Liver (tissue), 9 donors: Measurements from ENCODE around the gene ITCH. TPM values are rescaled to one million over a fixed set of nuclear protein-coding genes. Genes with fewer than 3 reads are reported as not detected.

ENCODE experiments used
- DNase-seq: peaks from one replicate; pipeline ENCODE4 v3.0.0-alpha.2; 2017; ENCODE audit warnings: low spot score
- H3K27ac ChIP-seq, 2 donors: one replicate each; pipeline ENCODE4 v1.7.0; 2013; ENCODE audit warnings: inconsistent platforms in 2 of 2, low read length in 2 of 2, control low read depth in 1 of 2, low read depth in 1 of 2, mild to moderate bottlenecking in 1 of 2
- H3K27me3 ChIP-seq, 4 donors: one replicate each; pipeline versions ENCODE4 v1.6.1 to v1.7.0; 2013; ENCODE audit warnings: low read length in 3 of 4, inconsistent platforms in 1 of 4, mild to moderate bottlenecking in 1 of 4, moderate library complexity in 1 of 4; ENCODE audit not compliant: control insufficient read depth in 4 of 4, insufficient read depth in 4 of 4
- H3K36me3 ChIP-seq, 4 donors: one replicate each; pipeline versions ENCODE4 v1.6.1 to v1.7.0; 2013; ENCODE audit warnings: low read length in 3 of 4, mild to moderate bottlenecking in 3 of 4, low read depth in 1 of 4, moderate library complexity in 1 of 4; ENCODE audit not compliant: control insufficient read depth in 4 of 4, insufficient read depth in 3 of 4
- H3K4me1 ChIP-seq, 4 donors: one replicate each; pipeline versions ENCODE4 v1.6.1 to v1.7.0; 2013; ENCODE audit warnings: low read length in 3 of 4, mild to moderate bottlenecking in 3 of 4, moderate library complexity in 1 of 4; ENCODE audit not compliant: control insufficient read depth in 4 of 4, insufficient read depth in 4 of 4
- H3K4me3 ChIP-seq, 3 donors: one replicate each; pipeline versions ENCODE4 v1.6.1 to v1.7.0; 2013; ENCODE audit warnings: low read length in 3 of 3, control low read depth in 1 of 3, low read depth in 1 of 3, mild to moderate bottlenecking in 1 of 3
- H3K9ac ChIP-seq, 2 donors: one replicate each; pipeline ENCODE4 v1.7.0; 2013; ENCODE audit warnings: low read length in 2 of 2, mild to moderate bottlenecking in 2 of 2, moderate library complexity in 2 of 2, control low read depth in 1 of 2, low read depth in 1 of 2
- H3K9me3 ChIP-seq, 4 donors: one replicate each; pipeline versions ENCODE4 v1.6.1 to v1.7.0; 2013; ENCODE audit warnings: low read length in 3 of 4; ENCODE audit not compliant: control insufficient read depth in 4 of 4
- EGR1 ChIP-seq, 2 donors: IDR thresholded peaks; 2 replicates each; pipeline ENCODE4 v1.6.1; 2016 to 2018; ENCODE audit warnings: antibody characterized with exemption in 2 of 2, low read depth in 2 of 2
- FOXA1 ChIP-seq: IDR thresholded peaks from 2 replicates; pipeline ENCODE4 v1.6.1; 2016; ENCODE audit warnings: antibody characterized with exemption
- FOXA2 ChIP-seq: IDR thresholded peaks from 2 replicates; pipeline ENCODE4 v1.6.1; 2016; ENCODE audit warnings: antibody characterized with exemption
- GABPA ChIP-seq, 2 donors: IDR thresholded peaks in 1 of 2; conservative IDR thresholded peaks in 1 of 2; 2 replicates each; pipeline ENCODE4 v1.6.1; 2016; ENCODE audit warnings: antibody characterized with exemption in 2 of 2, mild to moderate bottlenecking in 1 of 2, moderate library complexity in 1 of 2
- HNF4A ChIP-seq, 2 donors: conservative IDR thresholded peaks; 2 replicates each; pipeline ENCODE4 v1.6.1; 2016; ENCODE audit warnings: antibody characterized with exemption in 2 of 2, mild to moderate bottlenecking in 2 of 2
- HNF4G ChIP-seq: IDR thresholded peaks from 2 replicates; pipeline ENCODE4 v1.6.1; 2016; ENCODE audit warnings: antibody characterized with exemption
- JUND ChIP-seq, 2 donors: IDR thresholded peaks; 2 replicates each; pipeline ENCODE4 v1.6.1; 2016; ENCODE audit warnings: antibody characterized with exemption in 2 of 2
- NR2F2 ChIP-seq: IDR thresholded peaks from 2 replicates; pipeline ENCODE4 v1.6.1; 2016; ENCODE audit warnings: antibody characterized with exemption
- RAD21 ChIP-seq, 2 donors: IDR thresholded peaks; 2 replicates each; pipeline ENCODE4 v1.6.1; 2016; ENCODE audit warnings: antibody characterized with exemption in 2 of 2, mild to moderate bottlenecking in 2 of 2
- RXRA ChIP-seq, 2 donors: IDR thresholded peaks; 2 replicates each; pipeline ENCODE4 v1.6.1; 2017 to 2018; ENCODE audit warnings: antibody characterized with exemption in 2 of 2, mild to moderate bottlenecking in 1 of 2
- SP1 ChIP-seq: IDR thresholded peaks from 2 replicates; pipeline ENCODE4 v1.6.1; 2018; ENCODE audit warnings: antibody characterized with exemption, mild to moderate bottlenecking
- TAF1 ChIP-seq: conservative IDR thresholded peaks from 2 replicates; pipeline ENCODE4 v1.6.1; 2016; ENCODE audit warnings: antibody characterized with exemption, mild to moderate bottlenecking
- YY1 ChIP-seq: IDR thresholded peaks from 2 replicates; pipeline ENCODE4 v1.6.1; 2016; ENCODE audit warnings: antibody characterized with exemption, mild to moderate bottlenecking
- WGBS: extraction: QIAGEN DNeasy Blood & Tissue Kit; methylation state at CpG from one replicate; pipeline ENCODE4 v1.1.7; 2013; 5-methylcytosine and 5-hydroxymethylcytosine counted together
- polyA plus RNA-seq, 2 donors: library from polyadenylated mRNA; stranded (reverse) in 1 of 2; unstranded in 1 of 2; fragments of 200-250 nt in 1 of 2; fragments of >200 nt in 1 of 2; fragmentation: Nextera tagmentation in 1 of 2; extraction: Ambion mirVana in 1 of 2; gene quantifications; one replicate each; pipeline versions ENCODE4 v1.2.1 to v1.2.3, GENCODE V29; 2013 to 2015
- total RNA-seq, 2 donors: library from RNA; depleted of rRNA; stranded (reverse); fragments of >200 nt; gene quantifications; one replicate each; pipeline ENCODE4 v1.2.3, GENCODE V29; 2014
- TF ChIP-seq, protein P1 (sequence below): IDR thresholded peaks from 2 replicates; pipeline ENCODE4 v1.6.1; 2016; ENCODE audit warnings: antibody characterized with exemption
- TF ChIP-seq, protein P2 (sequence below): IDR thresholded peaks from 2 replicates; pipeline ENCODE4 v1.6.1; 2016; ENCODE audit warnings: antibody characterized with exemption
- TF ChIP-seq, protein P3 (sequence below): IDR thresholded peaks from 2 replicates; pipeline ENCODE4 v1.6.1; 2016; ENCODE audit warnings: antibody characterized with exemption
- TF ChIP-seq, protein P4 (sequence below): IDR thresholded peaks from 2 replicates; pipeline ENCODE4 v1.6.1; 2016; ENCODE audit warnings: antibody characterized with exemption, mild to moderate bottlenecking
- TF ChIP-seq, protein P5 (sequence below): fragments of 150-350 bp; IDR thresholded peaks from 2 replicates; pipeline ENCODE4 v1.5.1; 2017; ENCODE audit warnings: improper control_type of control experiment, low read depth, low read length; ENCODE audit not compliant: missing input control
- donor health status: healthy.
- donor health status: healthy.
- donor health status: healthy.
- donor health status: healthy.
- donor health status: healthy.

The ITCH gene
- total and polyA plus RNA-seq, 4 donors, result 14.3 to 85.3 (median 25.8) TPM

DNA sequence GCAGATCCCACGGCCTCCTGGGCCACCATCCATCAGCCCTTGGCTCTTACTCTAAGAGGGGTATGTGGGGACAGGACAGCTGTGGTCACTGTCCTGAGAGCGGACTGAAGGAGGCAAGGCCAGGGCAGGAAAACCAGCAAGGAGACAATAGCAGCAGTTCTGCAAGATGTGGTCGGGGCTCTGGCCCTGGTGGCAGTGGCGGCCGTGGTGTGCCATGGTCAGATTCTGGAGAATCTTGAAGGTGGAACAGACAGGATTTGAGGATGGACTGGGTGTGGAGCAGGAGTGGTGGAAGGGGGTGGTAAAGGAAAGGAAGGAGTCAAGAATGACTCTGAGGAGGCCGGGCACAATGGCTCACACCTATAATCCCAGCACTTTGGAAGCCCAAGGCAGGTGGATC is 189.5 kb downstream of the ITCH start:
- Histone ChIP-seq H3K36me3 (no peaks in the 10 kb centered on the region), H3K4me3 (no peak overlapping the region), H3K9me3 (no peaks in the 10 kb centered on the region), H3K27ac (no peak overlapping the region), H3K27me3 (no peaks in the 10 kb centered on the region), H3K4me1 (peaks cover 0 to 10% (median 2%) of the 10 kb centered on the region in 4 donors), H3K9ac (no peak overlapping the region)
- 95% methylated on average over 6 of the region's 6 CpGs for WGBS
- DNase-seq, result no peak
- TF ChIP-seq HNF4A (conservative IDR thresholded peaks at IDR 0.05), result no peak
- no peak for TF ChIP-seq YY1
- TF ChIP-seq HNF4G, result no peak
- TF ChIP-seq, protein P1, sequence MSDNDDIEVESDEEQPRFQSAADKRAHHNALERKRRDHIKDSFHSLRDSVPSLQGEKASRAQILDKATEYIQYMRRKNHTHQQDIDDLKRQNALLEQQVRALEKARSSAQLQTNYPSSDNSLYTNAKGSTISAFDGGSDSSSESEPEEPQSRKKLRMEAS, result no peak
- TF ChIP-seq NR2F2, result no peak
- TF ChIP-seq, protein P2, sequence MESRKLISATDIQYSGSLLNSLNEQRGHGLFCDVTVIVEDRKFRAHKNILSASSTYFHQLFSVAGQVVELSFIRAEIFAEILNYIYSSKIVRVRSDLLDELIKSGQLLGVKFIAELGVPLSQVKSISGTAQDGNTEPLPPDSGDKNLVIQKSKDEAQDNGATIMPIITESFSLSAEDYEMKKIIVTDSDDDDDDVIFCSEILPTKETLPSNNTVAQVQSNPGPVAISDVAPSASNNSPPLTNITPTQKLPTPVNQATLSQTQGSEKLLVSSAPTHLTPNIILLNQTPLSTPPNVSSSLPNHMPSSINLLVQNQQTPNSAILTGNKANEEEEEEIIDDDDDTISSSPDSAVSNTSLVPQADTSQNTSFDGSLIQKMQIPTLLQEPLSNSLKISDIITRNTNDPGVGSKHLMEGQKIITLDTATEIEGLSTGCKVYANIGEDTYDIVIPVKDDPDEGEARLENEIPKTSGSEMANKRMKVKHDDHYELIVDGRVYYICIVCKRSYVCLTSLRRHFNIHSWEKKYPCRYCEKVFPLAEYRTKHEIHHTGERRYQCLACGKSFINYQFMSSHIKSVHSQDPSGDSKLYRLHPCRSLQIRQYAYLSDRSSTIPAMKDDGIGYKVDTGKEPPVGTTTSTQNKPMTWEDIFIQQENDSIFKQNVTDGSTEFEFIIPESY, result no peak
- no peak for TF ChIP-seq RXRA (IDR thresholded peaks at IDR 0.05)
- no peak for TF ChIP-seq FOXA2
- no peak for TF ChIP-seq FOXA1

DNA sequence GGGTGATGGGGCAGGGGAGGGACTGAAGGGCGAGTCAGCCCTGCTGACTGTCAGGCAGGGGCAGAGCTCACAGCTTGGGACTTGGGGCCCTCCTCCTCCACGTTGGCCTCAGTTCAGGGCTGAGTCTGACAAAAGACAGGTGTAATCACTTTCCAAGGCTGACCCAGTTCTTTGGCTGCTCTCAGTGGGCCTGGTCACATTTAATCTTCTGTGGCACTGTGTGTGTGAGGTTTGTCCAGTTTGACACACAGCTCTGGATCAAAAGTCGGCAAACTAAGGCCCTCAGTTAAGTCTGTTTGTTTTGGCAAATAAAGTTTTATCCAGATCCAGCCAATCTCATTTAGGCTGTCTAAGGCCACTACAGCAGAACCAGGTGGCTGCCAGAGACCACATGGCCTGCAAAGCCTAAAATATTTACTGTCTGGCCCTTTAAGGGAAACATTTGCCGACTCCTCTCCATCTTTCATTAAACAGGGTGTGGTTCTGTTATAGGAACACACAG is 190.3 kb downstream of the ITCH start:
- WGBS, result 27% methylated on average over 4 of the region's 4 CpGs
- no peak for DNase-seq
- Histone ChIP-seq H3K4me3 (no peak overlapping the region), H3K4me1 (peaks cover 0 to 10% (median 2%) of the 10 kb centered on the region in 4 donors), H3K9ac (no peak overlapping the region), H3K36me3 (no peaks in the 10 kb centered on the region), H3K27ac (peak overlapping the region; percentile 44 to 46), H3K9me3 (no peaks in the 10 kb centered on the region), H3K27me3 (no peaks in the 10 kb centered on the region)
- peak; percentile 43 to 45 for TF ChIP-seq RAD21 (IDR thresholded peaks at IDR 0.05)
- TF ChIP-seq YY1, result peak; percentile 64
- no peak for TF ChIP-seq EGR1 (IDR thresholded peaks at IDR 0.05; ENCODE audit: low read depth in 2 of 2)
- TF ChIP-seq, protein P3, sequence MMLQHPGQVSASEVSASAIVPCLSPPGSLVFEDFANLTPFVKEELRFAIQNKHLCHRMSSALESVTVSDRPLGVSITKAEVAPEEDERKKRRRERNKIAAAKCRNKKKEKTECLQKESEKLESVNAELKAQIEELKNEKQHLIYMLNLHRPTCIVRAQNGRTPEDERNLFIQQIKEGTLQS, result no peak
- TF ChIP-seq TAF1, result no peak
- TF ChIP-seq, protein P4, sequence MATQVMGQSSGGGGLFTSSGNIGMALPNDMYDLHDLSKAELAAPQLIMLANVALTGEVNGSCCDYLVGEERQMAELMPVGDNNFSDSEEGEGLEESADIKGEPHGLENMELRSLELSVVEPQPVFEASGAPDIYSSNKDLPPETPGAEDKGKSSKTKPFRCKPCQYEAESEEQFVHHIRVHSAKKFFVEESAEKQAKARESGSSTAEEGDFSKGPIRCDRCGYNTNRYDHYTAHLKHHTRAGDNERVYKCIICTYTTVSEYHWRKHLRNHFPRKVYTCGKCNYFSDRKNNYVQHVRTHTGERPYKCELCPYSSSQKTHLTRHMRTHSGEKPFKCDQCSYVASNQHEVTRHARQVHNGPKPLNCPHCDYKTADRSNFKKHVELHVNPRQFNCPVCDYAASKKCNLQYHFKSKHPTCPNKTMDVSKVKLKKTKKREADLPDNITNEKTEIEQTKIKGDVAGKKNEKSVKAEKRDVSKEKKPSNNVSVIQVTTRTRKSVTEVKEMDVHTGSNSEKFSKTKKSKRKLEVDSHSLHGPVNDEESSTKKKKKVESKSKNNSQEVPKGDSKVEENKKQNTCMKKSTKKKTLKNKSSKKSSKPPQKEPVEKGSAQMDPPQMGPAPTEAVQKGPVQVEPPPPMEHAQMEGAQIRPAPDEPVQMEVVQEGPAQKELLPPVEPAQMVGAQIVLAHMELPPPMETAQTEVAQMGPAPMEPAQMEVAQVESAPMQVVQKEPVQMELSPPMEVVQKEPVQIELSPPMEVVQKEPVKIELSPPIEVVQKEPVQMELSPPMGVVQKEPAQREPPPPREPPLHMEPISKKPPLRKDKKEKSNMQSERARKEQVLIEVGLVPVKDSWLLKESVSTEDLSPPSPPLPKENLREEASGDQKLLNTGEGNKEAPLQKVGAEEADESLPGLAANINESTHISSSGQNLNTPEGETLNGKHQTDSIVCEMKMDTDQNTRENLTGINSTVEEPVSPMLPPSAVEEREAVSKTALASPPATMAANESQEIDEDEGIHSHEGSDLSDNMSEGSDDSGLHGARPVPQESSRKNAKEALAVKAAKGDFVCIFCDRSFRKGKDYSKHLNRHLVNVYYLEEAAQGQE, result peak; percentile 51
- TF ChIP-seq, protein P5, sequence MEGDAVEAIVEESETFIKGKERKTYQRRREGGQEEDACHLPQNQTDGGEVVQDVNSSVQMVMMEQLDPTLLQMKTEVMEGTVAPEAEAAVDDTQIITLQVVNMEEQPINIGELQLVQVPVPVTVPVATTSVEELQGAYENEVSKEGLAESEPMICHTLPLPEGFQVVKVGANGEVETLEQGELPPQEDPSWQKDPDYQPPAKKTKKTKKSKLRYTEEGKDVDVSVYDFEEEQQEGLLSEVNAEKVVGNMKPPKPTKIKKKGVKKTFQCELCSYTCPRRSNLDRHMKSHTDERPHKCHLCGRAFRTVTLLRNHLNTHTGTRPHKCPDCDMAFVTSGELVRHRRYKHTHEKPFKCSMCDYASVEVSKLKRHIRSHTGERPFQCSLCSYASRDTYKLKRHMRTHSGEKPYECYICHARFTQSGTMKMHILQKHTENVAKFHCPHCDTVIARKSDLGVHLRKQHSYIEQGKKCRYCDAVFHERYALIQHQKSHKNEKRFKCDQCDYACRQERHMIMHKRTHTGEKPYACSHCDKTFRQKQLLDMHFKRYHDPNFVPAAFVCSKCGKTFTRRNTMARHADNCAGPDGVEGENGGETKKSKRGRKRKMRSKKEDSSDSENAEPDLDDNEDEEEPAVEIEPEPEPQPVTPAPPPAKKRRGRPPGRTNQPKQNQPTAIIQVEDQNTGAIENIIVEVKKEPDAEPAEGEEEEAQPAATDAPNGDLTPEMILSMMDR, result no peak
- TF ChIP-seq HNF4G, result no peak
- peak; percentile 61 to 77 for TF ChIP-seq HNF4A (conservative IDR thresholded peaks at IDR 0.05)
- TF ChIP-seq, protein P1, result peak; percentile 84
- TF ChIP-seq FOXA2, result peak; percentile 43
- TF ChIP-seq, protein P2, result no peak
- no peak for TF ChIP-seq FOXA1
- TF ChIP-seq RXRA (IDR thresholded peaks at IDR 0.05), result peak; percentile 79 to 89
- no peak for TF ChIP-seq NR2F2
- peak in 1 of 2 donors; percentile 40 for TF ChIP-seq JUND (IDR thresholded peaks at IDR 0.05)
- TF ChIP-seq GABPA (IDR thresholded peaks at IDR 0.05 in 1 of 2, conservative IDR thresholded peaks at IDR 0.05 in 1 of 2), result no peak
- TF ChIP-seq SP1, result peak; percentile 86
